Ovary (tissue), 3 donors: ENCODE measurements around the gene BHMT.

Experiments used
- EP300 ChIP-seq: sonication (generic); formaldehyde crosslinking; IDR thresholded peaks from one replicate; pipeline ENCODE4 v1.6.1; 2017; ENCODE audit warnings: antibody characterized with exemption
- POLR2A ChIP-seq: fragments of 450-650 bp; IDR thresholded peaks from one replicate; pipeline ENCODE4 v1.6.1; 2017; ENCODE audit warnings: antibody characterized with exemption, mild to moderate bottlenecking, moderate library complexity
- TF ChIP-seq, protein P1 (sequence below), 3 donors: fragments of 450-650 bp in 2 of 3; fragments of 200-600 bp in 1 of 3; IDR thresholded peaks; one replicate each; pipeline versions ENCODE4 v1.5.1 to v1.8.0; 2016 to 2022; ENCODE audit warnings: antibody characterized with exemption in 3 of 3, mild to moderate bottlenecking in 1 of 3
- donor health status: DM: no; HTN: no; CAD: no.

DNA sequence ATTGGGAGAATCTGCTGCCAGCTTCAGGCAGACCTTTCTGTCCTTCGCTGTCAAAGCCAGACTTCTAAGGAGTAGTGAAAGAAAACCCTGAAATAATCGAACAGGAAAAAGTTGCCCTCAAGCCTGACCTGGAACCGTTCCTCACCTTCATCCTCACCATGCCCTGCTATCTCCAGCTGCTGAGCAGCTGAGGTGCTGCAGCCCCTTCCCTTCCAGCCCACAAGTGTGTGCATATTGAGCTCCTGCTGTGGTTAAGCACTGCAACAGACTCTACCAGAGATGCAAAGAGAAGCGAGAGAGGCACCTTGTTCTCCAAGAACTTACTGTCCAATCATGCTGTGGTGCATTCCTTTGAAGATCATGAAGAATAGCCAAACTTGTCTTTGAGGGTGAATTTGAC, 23.1 kb upstream of the BHMT start:
- TF ChIP-seq, protein P1, sequence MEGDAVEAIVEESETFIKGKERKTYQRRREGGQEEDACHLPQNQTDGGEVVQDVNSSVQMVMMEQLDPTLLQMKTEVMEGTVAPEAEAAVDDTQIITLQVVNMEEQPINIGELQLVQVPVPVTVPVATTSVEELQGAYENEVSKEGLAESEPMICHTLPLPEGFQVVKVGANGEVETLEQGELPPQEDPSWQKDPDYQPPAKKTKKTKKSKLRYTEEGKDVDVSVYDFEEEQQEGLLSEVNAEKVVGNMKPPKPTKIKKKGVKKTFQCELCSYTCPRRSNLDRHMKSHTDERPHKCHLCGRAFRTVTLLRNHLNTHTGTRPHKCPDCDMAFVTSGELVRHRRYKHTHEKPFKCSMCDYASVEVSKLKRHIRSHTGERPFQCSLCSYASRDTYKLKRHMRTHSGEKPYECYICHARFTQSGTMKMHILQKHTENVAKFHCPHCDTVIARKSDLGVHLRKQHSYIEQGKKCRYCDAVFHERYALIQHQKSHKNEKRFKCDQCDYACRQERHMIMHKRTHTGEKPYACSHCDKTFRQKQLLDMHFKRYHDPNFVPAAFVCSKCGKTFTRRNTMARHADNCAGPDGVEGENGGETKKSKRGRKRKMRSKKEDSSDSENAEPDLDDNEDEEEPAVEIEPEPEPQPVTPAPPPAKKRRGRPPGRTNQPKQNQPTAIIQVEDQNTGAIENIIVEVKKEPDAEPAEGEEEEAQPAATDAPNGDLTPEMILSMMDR (IDR thresholded peaks at IDR 0.05), result no peak
- TF ChIP-seq EP300, result no peak
- TF ChIP-seq POLR2A, result no peak
